Measurements from ENCODE around the gene PEX7.
"Not testable (repeated sequence)": the region's sequence is repeated elsewhere in the genome, so short reads cannot be mapped to it uniquely, and the experiment has no call there.

The PEX7 gene

DNA sequence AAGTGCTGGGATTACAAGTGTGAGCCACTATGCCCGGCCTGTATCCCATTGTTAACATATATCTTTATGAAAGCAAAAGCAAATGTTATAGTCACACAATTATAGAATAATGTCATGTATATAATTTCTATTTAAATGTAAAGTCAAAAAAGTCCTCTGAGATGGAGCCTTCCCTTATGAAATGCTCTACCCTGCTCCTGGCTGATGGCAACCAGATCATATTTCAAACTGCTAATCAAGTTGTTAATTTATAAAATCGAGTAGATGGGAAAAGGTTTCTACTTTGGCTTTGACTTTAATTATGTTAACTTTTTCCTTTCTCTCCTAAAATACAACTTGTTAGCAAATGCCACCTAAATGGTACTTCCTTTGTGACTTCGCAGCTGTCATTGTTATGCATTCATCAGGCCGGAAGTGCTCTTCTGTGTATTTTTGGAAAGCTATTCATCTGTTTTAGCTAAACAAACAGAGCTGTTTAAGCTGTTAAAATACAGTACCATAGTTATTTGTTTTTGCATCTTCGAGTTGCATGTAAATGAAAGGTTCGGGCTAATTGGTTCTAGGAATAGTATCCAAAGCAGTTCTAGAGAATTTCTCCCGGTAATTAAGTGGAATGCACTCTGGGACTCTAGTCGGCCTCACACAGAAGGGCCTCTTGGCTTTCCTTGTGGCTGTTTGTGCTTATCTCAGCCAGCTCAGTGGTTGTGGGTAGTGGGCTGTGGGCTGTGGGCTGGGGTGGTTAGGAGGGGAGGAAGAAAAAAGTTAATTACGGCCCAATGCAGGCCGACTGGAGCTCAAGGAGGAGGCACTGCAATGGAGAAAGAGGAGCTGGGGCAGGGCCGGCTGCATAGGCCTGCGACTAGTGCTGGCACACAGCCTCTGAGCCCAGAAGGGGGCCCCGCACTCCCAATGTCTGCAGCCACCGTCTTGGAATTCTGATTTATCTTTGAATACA lies 134.5 kb downstream of the PEX7 start:
- DNase-seq: no peak

DNA sequence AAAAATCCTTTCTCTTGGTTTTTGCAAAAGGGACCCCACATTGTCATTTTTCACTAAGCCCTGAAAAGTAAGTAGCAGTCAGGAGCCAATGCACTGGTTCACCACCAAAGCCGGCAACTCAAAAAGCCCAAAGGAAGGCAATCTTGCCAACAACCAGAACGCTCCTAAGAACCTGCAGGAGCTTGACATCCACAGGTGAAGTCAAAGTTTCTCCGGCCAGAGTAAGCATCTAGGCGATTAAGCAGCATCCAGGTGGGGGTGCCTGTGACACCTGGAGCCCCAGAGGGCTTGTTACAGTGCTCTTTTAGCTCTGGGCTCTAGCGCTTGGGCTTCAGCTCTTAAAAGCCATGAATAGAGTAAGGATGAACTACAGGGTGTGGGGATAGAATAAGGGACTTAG lies 135.8 kb downstream of the PEX7 start:
- DNase-seq: no peak

DNA sequence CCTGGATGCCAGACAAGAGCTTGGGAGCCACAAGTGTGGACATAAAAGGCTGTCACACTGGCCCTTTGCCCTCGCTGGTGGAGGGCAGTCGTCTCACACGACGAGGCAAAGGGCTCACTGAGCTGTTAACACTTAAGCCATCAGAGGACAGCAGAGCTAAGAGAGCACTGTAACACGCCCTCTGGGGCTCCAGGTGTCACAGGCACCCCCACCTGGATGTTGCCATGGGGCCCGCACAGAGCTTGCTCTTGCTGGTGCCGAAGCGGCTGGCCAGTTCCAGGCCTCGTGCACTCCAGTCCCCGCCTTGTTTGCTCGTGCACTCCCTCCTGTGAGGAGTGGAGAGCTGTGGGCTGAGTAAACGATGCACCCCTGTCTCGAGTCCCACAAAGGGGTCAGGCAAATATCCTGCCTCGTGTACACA lies 137.1 kb downstream of the PEX7 start:
- no peak for DNase-seq

DNA sequence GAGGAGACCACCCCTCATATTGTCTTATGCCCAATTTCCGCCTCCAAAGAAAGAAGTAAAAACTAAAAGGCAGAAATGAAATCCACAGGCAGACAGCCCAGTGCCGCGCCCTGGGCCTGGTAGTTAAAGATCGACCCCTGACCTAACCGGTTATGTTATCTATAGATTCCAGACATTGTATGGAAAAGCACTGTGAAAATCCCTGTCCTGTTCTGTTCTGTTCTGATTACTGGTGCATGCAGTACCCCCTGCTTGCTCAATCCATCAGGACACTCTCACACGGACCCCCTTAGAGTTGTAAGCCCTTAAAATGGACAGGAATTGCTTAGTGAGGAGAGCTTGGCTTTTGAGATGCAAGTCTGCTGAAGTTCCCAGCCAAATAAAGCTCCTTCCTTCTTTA lies 137.5 kb downstream of the PEX7 start:
- not testable (repeated sequence) for DNase-seq

DNA sequence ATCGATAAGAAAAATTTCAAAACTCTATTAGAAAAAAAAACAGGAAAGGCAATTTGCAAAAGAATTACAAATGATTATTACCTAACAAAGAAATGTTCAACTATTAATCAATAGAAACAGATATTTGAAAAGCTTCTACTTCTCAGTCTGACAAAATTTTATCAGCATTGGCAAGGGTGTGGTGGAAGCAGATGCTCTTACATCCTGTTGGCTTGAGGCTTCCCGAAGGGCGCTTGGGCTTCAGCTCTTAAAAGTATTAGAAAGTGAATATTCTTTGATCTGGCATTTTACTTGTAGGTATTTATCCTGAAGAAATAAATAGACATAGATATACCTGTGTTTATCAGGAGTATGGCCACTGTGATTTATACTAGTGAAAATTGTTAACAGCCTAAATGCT lies 138.4 kb downstream of the PEX7 start:
- no peak for DNase-seq

DNA sequence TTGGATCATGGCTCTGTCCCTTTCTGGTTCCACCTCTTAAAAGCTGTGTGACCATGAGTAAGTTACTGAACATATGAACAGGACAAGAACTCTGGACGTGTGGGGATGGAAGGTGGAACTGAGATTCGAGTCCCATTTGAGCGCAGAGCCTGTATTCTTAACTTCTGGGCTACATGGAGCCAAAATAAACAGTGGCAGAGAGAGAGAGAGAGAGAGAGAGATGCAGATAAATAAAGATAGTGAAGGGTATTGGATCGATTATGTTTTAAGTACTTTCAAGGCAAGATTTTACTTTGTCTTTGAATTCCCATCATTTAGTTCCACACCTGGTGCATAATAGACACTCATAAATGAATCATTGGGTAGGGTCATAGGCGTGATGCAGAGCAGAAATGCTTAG lies 139.5 kb downstream of the PEX7 start:
- no peak for DNase-seq

DNA sequence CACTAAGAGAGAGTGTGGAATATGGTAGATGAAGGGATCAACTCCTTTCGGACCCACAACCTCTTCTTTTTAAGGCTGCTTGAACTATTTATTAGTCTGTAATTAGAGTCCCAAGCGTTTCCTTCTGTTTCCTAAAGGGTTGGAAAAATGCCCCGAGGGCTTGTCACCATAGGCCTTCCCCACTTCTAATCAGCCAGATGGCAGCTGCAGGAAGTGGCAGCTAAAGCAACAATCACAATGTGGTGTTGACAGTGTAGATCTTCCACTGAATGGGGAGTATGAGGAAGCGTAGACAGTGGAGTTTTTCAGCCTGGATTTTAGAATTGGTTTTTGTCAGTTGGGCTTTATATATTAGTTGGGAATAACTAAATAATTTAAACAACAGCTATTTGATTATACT lies 140.3 kb downstream of the PEX7 start:
- DNase-seq: no peak

DNA sequence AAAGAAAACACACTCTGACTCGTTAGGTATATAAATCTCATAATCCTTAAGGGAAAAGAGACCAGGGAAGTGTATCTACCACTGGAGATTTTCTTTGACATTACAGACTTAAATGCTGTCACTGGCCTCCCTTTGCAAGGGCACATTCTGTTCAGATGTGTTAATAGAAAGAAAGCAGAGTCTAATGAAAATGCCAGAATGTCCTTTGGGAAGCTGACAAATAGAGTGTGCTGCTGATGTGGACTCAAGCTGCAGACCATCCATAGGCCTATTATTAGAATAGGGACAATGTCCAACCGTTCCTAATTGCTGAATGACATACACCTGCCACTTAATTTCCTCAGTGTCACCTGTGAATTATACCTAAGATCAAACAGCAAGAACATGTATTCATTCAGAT lies 140.9 kb downstream of the PEX7 start:
- DNase-seq: no peak

All from CD4-positive, alpha-beta T cell treated with Interleukin-4 for 1 hour (primary cell).